Hepatocyte (in vitro differentiated cells): ENCODE measurements around the gene P2RY4.

Source experiments
- CTCF ChIP-seq: fragments of 200-600 bp; sonication (generic); IDR thresholded peaks from 2 replicates; pipeline ENCODE4 v1.5.1; 2016; ENCODE audit warnings: antibody characterized with exemption, mild to moderate bottlenecking; ENCODE audit not compliant: poor library complexity
- EZH2phosphoT487 ChIP-seq: fragments of 200-600 bp; sonication (generic); IDR thresholded peaks from one replicate; pipeline ENCODE4 v1.6.1; 2018; ENCODE audit warnings: antibody characterized with exemption, mild to moderate bottlenecking, low read depth, moderate library complexity; ENCODE audit not compliant: unreplicated experiment, severe bottlenecking

GRCh38 chrX:70289168-70289792, 29.3 kb upstream of the P2RY4 start:
- TF ChIP-seq CTCF (no peak), EZH2phosphoT487 (no peak)
